Fibroblast of the aortic adventitia (primary cell): Measurements from ENCODE around the gene HHAT. TPM values are rescaled to one million over a fixed set of nuclear protein-coding genes. Genes with fewer than 3 reads are reported as not detected.

Source experiments
- DNase-seq: peaks from one replicate; pipeline ENCODE4 v3.0.0-alpha.2; 2010; ENCODE audit warnings: low read depth
- H3K4me3 ChIP-seq: 2 replicates; pipeline ENCODE4 v1.5.1; 2011; ENCODE audit warnings: low read depth, mild to moderate bottlenecking, control low read depth, low read length, moderate library complexity
- CTCF ChIP-seq: IDR thresholded peaks from 2 replicates; pipeline ENCODE4 v1.5.1; 2011; ENCODE audit warnings: mild to moderate bottlenecking, low read length, control low read depth, inconsistent platforms; ENCODE audit not compliant: insufficient read depth
- total RNA-seq: library from RNA; depleted of rRNA; stranded (reverse); fragments of >200 nt; gene quantifications from 2 replicates; pipeline ENCODE4 v1.2.3, GENCODE V29; 2012; ENCODE audit warnings: low replicate concordance

The HHAT gene
- total RNA-seq, 1 donor: 8.5 TPM

- no peak overlapping the region for H3K4me3 ChIP-seq
- peak; percentile 51 for DNase-seq
These were observed 16.8 kb upstream of the HHAT start for GRCh38 chr1:210311726-210312493.

GRCh38 chr1:210313046-210313595 lies 15.6 kb upstream of the HHAT start:
- DNase-seq: no peak
- TF ChIP-seq CTCF: no peak

More at GRCh38 chr1:210311726-210312493, 16.8 kb upstream of the HHAT start:
- no peak for TF ChIP-seq CTCF

GRCh38 chr1:210313921-210314320 lies 14.8 kb upstream of the HHAT start:
- H3K4me3 ChIP-seq: no peak overlapping the region
- no peak for TF ChIP-seq CTCF
- no peak for DNase-seq

More at GRCh38 chr1:210313046-210313595, 15.6 kb upstream of the HHAT start:
- no peak overlapping the region for H3K4me3 ChIP-seq

- no peak for DNase-seq
- TF ChIP-seq CTCF: no peak
These were observed 13.2 kb upstream of the HHAT start for GRCh38 chr1:210315529-210315928.

GRCh38 chr1:210321131-210321530 lies 7.6 kb upstream of the HHAT start:
- DNase-seq: no peak
- no peak for TF ChIP-seq CTCF
- H3K4me3 ChIP-seq: no peak overlapping the region

More at GRCh38 chr1:210315529-210315928, 13.2 kb upstream of the HHAT start:
- H3K4me3 ChIP-seq: no peak overlapping the region

- DNase-seq: no peak
- TF ChIP-seq CTCF: no peak
- no peak overlapping the region for H3K4me3 ChIP-seq
These were observed 7.2 kb upstream of the HHAT start for GRCh38 chr1:210321552-210321951.
